ENCODE results near the gene EXOC7. TPM values are rescaled to one million over a fixed set of nuclear protein-coding genes. Genes with fewer than 3 reads are reported as not detected.

Gene EXOC7
- total and polyA plus RNA-seq, 2 of the 8 experiments (the other 6 are each of a cell fraction or from before 2014, with no cell fraction given), result 77.1 to 92.6 TPM

GRCh38 chr17:76071531-76072147 lies 31.9 kb downstream of the EXOC7 start (continued):
- TF ChIP-seq ATF2 (IDR thresholded peaks at IDR 0.05; ENCODE audit: low read length), result no peak
- TF ChIP-seq CBX5 (IDR thresholded peaks at IDR 0.05; ENCODE audit: low read depth, low read length), result no peak
- no peak for TF ChIP-seq RNF2 (IDR thresholded peaks at IDR 0.05; ENCODE audit: borderline replicate concordance, low read depth, low read length, missing control alignments, poor library complexity, severe bottlenecking)
- no peak for TF ChIP-seq CEBPB (IDR thresholded peaks at IDR 0.05; ENCODE audit: low read depth, low read length)

Data from H1 (cell line).